Stimulated activated effector memory CD8-positive, alpha-beta T cell treated with anti-CD3 and anti-CD28 coated beads, Interleukin-12 subunit alpha, Interleukin-12 subunit beta, amount 100 ng/mL, for 72 hours (primary cell): ENCODE results near the gene ULBP3.
"Not testable (repeated sequence)": the region's sequence is repeated elsewhere in the genome, so short reads cannot be mapped to it uniquely, and the experiment has no call there.

Experiments used
- ATAC-seq: fragments of 150-1000 bp; cut with Tn5 transposase; 2 replicates; pipeline ENCODE4 v1.10.0; 2021
- DNase-seq, 2 donors: peaks; one replicate each; pipeline ENCODE4 v3.0.0; 2021 to 2022; ENCODE audit warnings: low spot score in 2 of 2
- H3K27ac Mint-ChIP-seq: one replicate; pipeline ENCODE4 v1.8.0; 2022; ENCODE audit warnings: mild to moderate bottlenecking, mixed read lengths
- H3K36me3 Mint-ChIP-seq: one replicate; pipeline ENCODE4 v1.8.0; 2022; ENCODE audit warnings: mild to moderate bottlenecking, mixed read lengths
- H3K4me1 Mint-ChIP-seq: one replicate; pipeline ENCODE4 v1.8.0; 2022; ENCODE audit warnings: mixed read lengths
- H3K4me3 Mint-ChIP-seq: one replicate; pipeline ENCODE4 v1.8.0; 2022; ENCODE audit warnings: mild to moderate bottlenecking, mixed read lengths
- H3K9me3 Mint-ChIP-seq: one replicate; pipeline ENCODE4 v1.8.0; 2022; ENCODE audit warnings: mixed read lengths

Gene ULBP3

GRCh38 chr6:150087336-150087735 is 18.4 kb upstream of the ULBP3 start:
- no peak overlapping the region for H3K4me3 Mint-ChIP-seq
- no peaks in the 10 kb centered on the region for H3K9me3 Mint-ChIP-seq
- H3K36me3 Mint-ChIP-seq = no peaks in the 10 kb centered on the region
- no peaks in the 10 kb centered on the region for H3K4me1 Mint-ChIP-seq
- ATAC-seq = no peak
- H3K27ac Mint-ChIP-seq = no peak overlapping the region
- no peak for DNase-seq

GRCh38 chr6:150086026-150086425 is 17.1 kb upstream of the ULBP3 start:
- Mint-ChIP-seq H3K9me3 (no peaks in the 10 kb centered on the region), H3K4me3 (no peak overlapping the region), H3K27ac (no peak overlapping the region), H3K36me3 (no peaks in the 10 kb centered on the region), H3K4me1 (no peaks in the 10 kb centered on the region)
- DNase-seq = no peak
- ATAC-seq = no peak

- DNase-seq (no peak), ATAC-seq (no peak)
- Mint-ChIP-seq H3K4me3 (no peak overlapping the region), H3K36me3 (no peaks in the 10 kb centered on the region), H3K4me1 (peaks cover 6% of the 10 kb centered on the region), H3K27ac (no peak overlapping the region), H3K9me3 (no peaks in the 10 kb centered on the region)
Measured at GRCh38 chr6:150084426-150084825, 15.5 kb upstream of the ULBP3 start.

DNA sequence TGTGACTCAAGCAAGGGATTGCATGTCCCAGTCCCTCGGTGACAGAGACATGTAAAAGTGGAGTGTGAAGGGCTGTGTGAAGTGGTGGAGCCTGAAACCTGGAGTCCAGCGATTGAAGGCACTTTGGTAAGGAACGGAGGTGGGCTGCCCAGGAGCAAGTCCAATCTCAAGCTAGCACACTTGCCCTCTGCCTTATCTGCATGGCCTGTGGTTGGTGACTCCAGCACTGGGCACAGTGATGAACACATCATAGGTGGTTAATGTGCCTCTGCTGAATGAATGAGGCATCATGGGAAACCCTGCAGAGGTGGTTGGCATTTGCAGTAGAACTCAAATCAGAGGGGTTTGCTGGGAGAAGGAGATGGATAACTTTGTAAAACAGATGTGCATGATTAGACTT is 14.9 kb upstream of the ULBP3 start:
- H3K9me3 Mint-ChIP-seq = no peaks in the 10 kb centered on the region
- ATAC-seq (peak; percentile 58), DNase-seq (no peak)
- no peak overlapping the region for H3K27ac Mint-ChIP-seq
- H3K36me3 Mint-ChIP-seq = no peaks in the 10 kb centered on the region
- peaks cover 8% of the 10 kb centered on the region for H3K4me1 Mint-ChIP-seq
- no peak overlapping the region for H3K4me3 Mint-ChIP-seq

DNA sequence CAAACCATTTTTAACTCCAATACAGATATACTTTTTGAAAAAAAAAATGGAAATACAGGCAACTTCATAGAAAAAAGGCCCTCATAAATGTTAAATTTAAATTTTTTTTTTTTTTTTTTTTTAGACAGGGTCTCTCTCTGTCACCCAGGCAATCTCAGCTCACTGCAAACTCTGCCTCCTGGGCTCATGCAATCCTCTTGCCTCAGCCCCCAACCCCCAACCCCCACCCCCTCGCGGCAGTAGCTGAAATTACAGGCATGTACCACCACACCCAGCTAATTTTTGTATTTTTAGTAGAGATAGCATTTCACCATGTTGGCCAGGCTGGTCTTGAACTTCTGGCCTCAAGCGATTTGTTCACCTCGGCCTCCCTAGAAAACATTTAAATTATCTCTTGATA is 12.8 kb upstream of the ULBP3 start:
- Mint-ChIP-seq H3K36me3 (no peaks in the 10 kb centered on the region), H3K27ac (no peak overlapping the region), H3K9me3 (no peaks in the 10 kb centered on the region), H3K4me3 (no peak overlapping the region), H3K4me1 (peaks cover 12% of the 10 kb centered on the region)
- ATAC-seq = no peak
- no peak for DNase-seq

DNA sequence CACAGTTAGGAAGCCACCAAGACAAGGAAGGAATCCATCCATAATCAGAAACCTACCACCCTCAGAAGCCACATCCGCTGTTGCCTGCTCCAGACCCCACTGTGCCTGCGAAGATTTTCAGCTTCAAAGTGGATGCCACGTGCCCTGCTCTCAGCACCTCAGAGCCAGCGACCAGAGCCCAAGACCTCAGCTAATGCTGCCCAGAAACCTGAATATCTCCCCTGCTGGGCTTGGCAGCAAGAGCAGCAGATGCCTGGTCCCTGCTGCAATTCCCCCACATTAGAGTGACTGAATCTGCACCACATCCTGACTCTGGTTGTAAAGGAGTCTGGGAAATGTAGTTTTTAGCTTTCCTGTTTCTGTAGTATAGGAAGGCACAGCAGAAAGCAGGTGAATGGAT is 10.7 kb upstream of the ULBP3 start:
- Mint-ChIP-seq H3K4me3 (no peak overlapping the region), H3K4me1 (peaks cover 19% of the 10 kb centered on the region), H3K36me3 (no peaks in the 10 kb centered on the region), H3K27ac (no peak overlapping the region), H3K9me3 (no peaks in the 10 kb centered on the region)
- DNase-seq (no peak), ATAC-seq (peak; percentile 25)

DNA sequence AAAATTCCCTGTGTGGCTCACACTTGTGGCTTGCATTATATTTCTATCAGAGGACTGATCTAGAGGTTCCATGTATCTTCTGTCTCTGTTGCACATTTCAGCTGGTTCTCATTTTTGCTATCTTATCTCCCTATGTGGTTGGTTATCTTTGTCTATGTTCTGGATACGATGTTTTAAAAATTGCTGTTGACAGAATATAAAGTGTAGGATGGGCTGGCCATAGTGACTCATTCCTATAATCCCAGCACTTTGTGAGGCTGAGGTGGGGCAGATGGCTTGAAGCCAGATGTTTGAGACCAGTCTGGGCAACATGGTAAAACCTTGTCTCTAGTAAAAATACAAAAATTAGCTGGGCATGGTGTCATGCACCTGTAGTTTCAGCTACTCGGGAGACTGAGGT is 9.9 kb upstream of the ULBP3 start:
- Mint-ChIP-seq H3K4me1 (peaks cover 23% of the 10 kb centered on the region), H3K9me3 (no peaks in the 10 kb centered on the region), H3K27ac (no peak overlapping the region), H3K36me3 (no peaks in the 10 kb centered on the region), H3K4me3 (no peak overlapping the region)
- DNase-seq (no peak), ATAC-seq (no peak)

GRCh38 chr6:150076196-150076893 is 7.4 kb upstream of the ULBP3 start:
- DNase-seq (no peak), ATAC-seq (peak; percentile 84)
- Mint-ChIP-seq H3K4me3 (no peak overlapping the region), H3K27ac (no peak overlapping the region), H3K4me1 (peaks cover 36% of the 10 kb centered on the region), H3K9me3 (no peaks in the 10 kb centered on the region), H3K36me3 (no peaks in the 10 kb centered on the region)

- Mint-ChIP-seq H3K36me3 (no peaks in the 10 kb centered on the region), H3K4me1 (peaks cover 48% of the 10 kb centered on the region), H3K27ac (no peak overlapping the region), H3K4me3 (no peak overlapping the region), H3K9me3 (no peaks in the 10 kb centered on the region)
- DNase-seq (no peak), ATAC-seq (no peak)
Measured at GRCh38 chr6:150075034-150075421, 6.1 kb upstream of the ULBP3 start.

DNA sequence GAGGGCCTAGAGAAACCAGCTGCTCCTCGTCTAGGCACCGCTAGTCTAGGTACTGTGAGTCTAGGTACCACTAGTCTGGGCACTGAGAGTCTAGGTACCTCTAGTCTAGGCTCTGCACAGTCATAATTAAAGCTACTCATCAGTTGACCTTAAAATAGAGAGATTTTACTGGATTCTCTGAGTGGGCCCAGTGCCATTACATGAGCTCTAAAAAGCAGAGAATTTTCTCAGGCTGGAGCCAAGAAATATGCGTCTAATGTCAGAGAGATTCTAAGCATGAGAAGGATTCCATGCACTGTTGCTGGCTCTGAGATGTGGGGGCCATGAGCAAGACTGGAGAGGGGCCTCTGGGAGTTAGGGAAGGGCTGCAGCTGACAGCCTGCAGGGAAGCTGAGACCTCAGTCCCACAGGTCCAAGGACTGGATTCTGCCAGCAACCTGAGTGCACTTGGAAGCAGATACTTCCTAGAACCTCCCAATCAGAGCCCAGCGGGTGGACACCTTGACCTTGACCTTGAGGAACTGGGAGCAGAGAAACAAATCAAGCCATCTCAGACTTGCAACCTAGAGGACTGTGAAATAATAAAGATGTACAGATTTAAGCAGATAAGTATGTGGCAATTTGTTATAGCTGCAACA is 5.6 kb upstream of the ULBP3 start:
- H3K4me3 Mint-ChIP-seq, ATAC-seq, H3K9me3 Mint-ChIP-seq, H3K36me3 Mint-ChIP-seq, DNase-seq, H3K27ac Mint-ChIP-seq: not testable (repeated sequence)
- peaks cover 45% of the 10 kb centered on the region for H3K4me1 Mint-ChIP-seq

- no peak overlapping the region for H3K27ac Mint-ChIP-seq
Measured at GRCh38 chr6:150072201-150072600, 3.3 kb upstream of the ULBP3 start.

DNA sequence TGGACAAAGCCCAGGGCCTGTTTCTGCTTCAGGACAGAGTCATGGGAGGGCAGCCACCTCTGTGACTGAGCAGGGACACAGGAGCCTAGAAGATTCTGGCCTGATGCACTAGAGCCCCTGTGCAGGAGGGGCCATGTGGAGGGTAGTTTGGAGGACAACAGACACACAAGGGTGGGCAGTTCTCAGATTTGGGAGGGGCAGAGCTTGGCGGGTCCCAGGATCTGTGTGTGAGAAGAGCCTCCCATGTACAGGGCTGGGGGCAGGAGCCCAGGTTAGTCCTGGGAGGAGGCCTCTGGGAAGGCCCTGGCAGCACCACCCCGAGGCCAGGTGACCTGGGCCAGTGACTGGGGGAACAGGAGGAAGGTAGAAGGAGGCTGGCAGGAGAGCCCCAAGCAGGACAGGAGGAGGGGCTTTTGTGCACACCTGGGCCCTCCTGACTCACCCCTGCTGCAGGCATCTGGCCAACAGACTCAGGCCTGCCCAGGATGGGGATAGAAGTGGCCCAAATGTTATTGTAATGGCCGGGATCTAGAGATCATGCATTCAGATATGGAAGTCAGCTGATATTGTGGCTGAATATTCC is 1.4 kb upstream of the ULBP3 start:
- no peak for DNase-seq
- no peaks in the 10 kb centered on the region for H3K9me3 Mint-ChIP-seq
- no peaks in the 10 kb centered on the region for H3K36me3 Mint-ChIP-seq
- peaks cover 42% of the 10 kb centered on the region for H3K4me1 Mint-ChIP-seq
- ATAC-seq = no peak
- H3K27ac Mint-ChIP-seq = no peak overlapping the region
- no peak overlapping the region for H3K4me3 Mint-ChIP-seq

More at GRCh38 chr6:150072201-150072600, 3.3 kb upstream of the ULBP3 start:
- H3K36me3 Mint-ChIP-seq = no peaks in the 10 kb centered on the region
- ATAC-seq (peak; percentile 72), DNase-seq (peak; percentile 34 to 67)
- no peaks in the 10 kb centered on the region for H3K9me3 Mint-ChIP-seq
- peaks cover 53% of the 10 kb centered on the region for H3K4me1 Mint-ChIP-seq
- H3K4me3 Mint-ChIP-seq = no peak overlapping the region

- Mint-ChIP-seq H3K4me1 (peaks cover 42% of the 10 kb centered on the region), H3K9me3 (no peaks in the 10 kb centered on the region), H3K4me3 (peak overlapping the region; percentile 80), H3K27ac (no peak overlapping the region), H3K36me3 (no peaks in the 10 kb centered on the region)
- ATAC-seq (no peak), DNase-seq (no peak)
Measured at GRCh38 chr6:150069706-150070105, 785 bp upstream of the ULBP3 start.

GRCh38 chr6:150068151-150068550 is 770 bp downstream of the ULBP3 start:
- no peak overlapping the region for H3K27ac Mint-ChIP-seq
- DNase-seq (no peak), ATAC-seq (no peak)
- H3K4me1 Mint-ChIP-seq = peaks cover 41% of the 10 kb centered on the region
- no peaks in the 10 kb centered on the region for H3K9me3 Mint-ChIP-seq
- H3K4me3 Mint-ChIP-seq = peak overlapping the region; percentile 80
- no peaks in the 10 kb centered on the region for H3K36me3 Mint-ChIP-seq

- Mint-ChIP-seq H3K9me3 (no peaks in the 10 kb centered on the region), H3K27ac (no peak overlapping the region), H3K4me1 (peaks cover 25% of the 10 kb centered on the region), H3K4me3 (no peak overlapping the region), H3K36me3 (no peaks in the 10 kb centered on the region)
- ATAC-seq (no peak), DNase-seq (no peak)
Measured at GRCh38 chr6:150065083-150065482, 3.8 kb downstream of the ULBP3 start.

GRCh38 chr6:150063640-150064039 is 5.3 kb downstream of the ULBP3 start:
- Mint-ChIP-seq H3K27ac (peak overlapping the region; percentile 38), H3K4me3 (no peak overlapping the region), H3K4me1 (peaks cover 24% of the 10 kb centered on the region), H3K36me3 (no peaks in the 10 kb centered on the region), H3K9me3 (no peaks in the 10 kb centered on the region)
- ATAC-seq (no peak), DNase-seq (no peak)
